ENCODE data around the gene ANKH.

Gene ANKH

DNA sequence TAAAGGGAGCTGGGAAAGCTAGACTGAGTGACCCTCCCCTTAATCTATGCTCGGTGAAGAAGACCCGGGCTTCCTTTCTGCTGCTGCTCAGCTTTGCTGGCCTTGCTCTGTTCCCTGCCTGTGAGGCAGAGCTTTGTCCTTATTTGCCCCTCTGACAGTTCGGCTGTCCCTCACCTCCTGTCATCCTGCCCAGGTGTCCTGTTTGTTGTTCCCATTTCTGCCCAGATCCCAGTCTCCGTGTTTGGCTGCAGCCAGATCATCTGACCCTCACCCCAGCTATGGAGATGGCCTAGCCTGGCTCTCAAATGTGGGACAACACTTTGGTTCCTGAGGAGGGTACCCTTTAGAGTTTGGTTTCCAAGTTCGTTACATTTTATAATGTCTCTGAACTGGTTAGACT lies 186.8 kb downstream of the ANKH start:
- DNase-seq (ENCODE audit: low read depth), result no peak

DNA sequence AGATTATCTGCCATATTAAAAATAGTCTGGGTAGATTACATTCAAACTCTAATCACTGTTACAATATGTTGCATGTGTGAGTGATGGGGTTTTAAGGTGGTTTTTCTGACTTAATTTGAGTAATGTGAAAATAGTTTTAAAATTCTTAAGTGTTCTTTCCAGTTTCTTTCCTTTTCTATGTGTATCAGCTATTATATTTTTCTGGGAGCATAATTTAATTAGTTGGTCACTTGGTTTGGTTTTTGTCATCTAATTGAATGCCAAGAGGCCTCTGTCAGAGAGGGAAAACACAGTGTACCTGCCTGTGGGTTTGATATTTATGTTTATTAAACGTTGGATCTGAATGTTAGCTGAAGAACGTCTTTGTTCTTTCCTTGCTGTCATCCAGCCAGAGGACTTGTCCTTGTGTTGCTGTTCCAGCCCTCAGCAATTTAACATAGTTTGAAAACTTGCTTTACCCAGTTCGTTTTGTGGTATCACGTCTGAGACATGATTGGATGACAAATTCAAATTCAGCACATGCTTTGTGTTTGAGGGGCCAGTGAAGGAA lies 187.6 kb downstream of the ANKH start:
- no peak for DNase-seq (ENCODE audit: low read depth)

DNA sequence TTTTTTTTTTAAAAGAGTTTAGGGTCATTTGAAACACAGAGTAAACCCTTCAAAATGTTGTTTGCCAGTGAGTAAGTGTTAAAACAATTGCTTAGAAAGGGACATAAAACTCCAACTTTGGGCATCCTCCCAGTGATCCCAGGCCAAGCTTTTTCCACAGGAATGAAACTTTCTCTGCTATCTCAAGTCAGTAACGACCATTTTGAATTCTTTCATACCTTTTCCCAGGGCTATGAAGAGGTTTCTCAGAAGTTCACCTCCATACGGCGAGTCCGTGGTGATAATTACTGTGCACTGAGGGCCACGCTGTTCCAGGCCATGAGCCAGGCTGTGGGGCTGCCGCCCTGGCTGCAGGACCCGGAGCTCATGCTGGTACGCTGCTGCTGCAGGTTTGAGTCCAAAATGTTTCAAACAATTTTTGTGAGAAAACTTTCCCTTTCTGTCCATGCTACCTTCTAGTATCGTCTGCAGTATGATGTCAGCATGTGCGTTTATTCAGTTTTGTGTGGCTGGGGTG lies 190.3 kb downstream of the ANKH start:
- no peak for DNase-seq (ENCODE audit: low read depth)

DNA sequence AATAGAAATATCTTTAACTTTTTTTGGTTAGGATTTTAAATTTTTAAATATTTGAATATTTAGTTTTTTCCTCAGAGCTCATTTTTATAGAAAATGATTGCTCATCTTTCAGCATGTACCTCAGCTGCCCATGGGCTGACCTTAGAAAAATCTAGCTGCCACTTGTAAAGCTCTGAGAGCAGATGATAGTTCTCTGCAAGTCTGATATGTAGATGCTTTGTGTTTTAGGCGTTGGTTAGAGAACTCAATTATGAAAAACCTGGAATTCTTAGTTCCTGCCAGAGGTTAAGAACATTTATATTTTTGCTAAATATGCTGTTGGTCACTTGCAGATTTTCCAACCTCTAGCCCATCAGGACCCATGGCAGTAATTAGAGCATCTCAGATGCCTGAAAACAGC lies 192.0 kb downstream of the ANKH start:
- no peak for DNase-seq (ENCODE audit: low read depth)

DNA sequence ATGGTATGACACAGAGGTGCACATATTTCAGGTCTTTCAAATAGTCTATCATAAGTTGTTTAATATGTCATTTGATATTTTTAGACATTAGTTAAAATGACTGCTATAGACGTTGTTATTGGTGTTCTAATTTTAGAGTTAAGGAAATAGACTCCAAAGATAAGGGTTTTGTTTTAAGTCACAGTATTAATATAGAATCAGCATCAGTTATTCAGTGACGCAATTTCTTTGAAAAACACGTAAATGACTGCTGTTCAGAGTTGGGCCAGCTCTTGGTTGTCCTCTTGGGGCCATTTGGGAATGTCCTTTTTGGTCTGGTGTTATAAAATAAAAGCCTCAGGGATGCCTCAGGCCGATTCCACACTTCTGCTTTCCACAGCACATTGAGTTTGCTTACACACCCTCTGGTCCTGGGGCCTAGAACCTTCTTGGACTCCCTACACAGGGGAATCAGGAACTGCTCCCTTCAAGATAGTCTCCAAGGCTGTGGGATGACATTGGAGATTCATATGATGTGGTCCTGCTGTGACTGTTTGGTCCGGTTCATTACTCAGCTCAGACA lies 192.7 kb downstream of the ANKH start:
- DNase-seq (ENCODE audit: low read depth), result no peak

DNA sequence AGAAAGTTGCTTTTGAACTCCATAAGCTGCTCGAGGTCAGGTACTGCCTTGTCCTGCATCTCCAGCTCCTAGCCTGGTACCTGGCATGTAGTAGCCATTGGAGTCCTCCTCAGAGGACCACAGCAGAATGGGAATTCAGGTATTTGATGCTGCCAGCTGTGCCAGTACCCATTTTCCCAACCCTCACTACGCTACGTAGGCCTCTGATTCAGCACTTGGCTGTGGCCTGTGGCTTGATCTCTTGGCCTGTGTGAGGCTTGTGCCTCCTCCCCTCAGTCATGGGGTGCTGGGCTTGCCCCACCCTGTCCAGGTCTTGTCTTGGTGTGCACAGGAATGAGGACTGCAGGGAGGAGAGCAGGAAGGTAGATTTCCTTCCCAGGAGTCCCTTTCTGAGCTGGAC lies 195.3 kb downstream of the ANKH start:
- no peak for DNase-seq (ENCODE audit: low read depth)

DNA sequence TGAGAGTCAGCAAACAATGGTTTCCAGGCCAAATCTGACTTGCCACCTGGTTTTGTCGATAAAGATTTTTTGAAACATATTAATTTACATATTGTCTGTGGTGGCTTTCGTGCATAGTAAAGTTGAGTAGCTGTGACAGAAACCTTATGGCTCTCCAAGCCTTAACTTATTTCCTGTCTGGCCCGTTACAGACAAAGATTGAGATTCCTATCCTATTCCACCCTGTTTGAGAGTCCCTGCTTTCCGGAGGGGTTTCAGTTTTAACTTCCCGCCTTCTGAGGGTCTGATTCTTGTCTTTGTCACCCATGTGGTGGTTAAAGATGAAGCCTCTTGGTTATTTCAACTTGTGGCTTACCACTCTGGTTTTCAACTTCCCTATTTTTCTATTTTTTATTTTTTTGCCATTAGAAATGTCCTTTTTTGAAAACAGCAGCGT lies 195.7 kb downstream of the ANKH start:
- no peak for DNase-seq (ENCODE audit: low read depth)

DNA sequence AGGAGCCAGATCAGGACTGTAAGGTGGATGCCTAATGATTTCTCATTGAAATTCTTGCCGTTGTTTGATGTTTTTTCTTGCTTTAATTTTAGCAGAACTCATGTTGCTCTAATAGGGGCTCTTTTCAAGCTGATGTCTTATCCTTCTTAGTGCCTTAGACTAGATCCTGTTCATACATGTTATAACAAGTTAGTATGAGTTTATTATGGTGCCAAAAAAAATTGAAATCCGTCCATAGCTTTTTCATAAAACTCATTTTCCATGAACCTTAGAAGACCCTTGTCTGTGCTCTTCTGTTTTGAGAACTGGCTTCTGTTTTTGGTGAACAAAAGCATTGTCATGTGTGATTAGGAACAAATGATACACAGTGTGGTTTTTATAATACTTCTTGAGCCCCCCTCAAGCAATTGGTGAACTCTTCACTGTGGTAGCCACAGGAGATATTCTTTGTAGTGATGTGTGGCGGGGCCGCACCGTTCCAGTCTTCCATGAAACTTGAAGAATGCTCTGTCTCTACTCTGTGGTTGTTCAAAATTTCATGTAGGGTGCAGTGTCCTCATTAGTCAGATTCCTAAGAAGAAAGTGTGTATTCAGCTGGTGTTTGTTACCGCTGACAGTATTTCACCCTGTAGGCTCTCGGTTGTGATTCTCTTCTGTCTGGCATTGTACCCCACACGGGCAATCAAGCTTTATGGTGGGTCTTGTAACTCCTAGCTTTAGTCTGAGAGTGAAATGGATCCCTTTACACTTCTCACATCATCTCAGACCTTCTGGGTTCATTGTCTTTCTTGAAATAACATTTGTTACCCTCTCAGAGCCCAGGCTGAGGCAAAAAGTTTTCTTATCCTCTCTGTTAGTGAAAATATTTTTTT lies 196.4 kb downstream of the ANKH start:
- DNase-seq (ENCODE audit: low read depth), result no peak

DNA sequence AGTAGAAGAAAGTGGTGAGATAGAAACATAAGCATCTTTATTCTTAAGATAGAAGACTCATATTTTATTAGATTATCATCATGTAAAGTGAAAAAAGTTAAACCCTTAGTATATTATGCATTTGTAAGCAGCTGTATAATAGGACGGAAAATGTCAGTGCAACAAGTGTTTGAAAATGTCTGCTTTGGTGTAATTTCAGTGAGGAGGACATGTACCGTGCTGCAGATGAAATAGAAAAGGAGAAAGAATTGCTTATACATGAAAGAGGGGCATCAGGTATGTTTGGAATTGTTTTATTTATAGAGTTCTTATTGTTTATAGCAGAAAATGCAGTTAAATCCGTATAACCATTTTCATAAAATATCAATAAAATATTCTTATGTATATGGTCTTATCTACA lies 198.1 kb downstream of the ANKH start:
- no peak for DNase-seq (ENCODE audit: low read depth)

DNA sequence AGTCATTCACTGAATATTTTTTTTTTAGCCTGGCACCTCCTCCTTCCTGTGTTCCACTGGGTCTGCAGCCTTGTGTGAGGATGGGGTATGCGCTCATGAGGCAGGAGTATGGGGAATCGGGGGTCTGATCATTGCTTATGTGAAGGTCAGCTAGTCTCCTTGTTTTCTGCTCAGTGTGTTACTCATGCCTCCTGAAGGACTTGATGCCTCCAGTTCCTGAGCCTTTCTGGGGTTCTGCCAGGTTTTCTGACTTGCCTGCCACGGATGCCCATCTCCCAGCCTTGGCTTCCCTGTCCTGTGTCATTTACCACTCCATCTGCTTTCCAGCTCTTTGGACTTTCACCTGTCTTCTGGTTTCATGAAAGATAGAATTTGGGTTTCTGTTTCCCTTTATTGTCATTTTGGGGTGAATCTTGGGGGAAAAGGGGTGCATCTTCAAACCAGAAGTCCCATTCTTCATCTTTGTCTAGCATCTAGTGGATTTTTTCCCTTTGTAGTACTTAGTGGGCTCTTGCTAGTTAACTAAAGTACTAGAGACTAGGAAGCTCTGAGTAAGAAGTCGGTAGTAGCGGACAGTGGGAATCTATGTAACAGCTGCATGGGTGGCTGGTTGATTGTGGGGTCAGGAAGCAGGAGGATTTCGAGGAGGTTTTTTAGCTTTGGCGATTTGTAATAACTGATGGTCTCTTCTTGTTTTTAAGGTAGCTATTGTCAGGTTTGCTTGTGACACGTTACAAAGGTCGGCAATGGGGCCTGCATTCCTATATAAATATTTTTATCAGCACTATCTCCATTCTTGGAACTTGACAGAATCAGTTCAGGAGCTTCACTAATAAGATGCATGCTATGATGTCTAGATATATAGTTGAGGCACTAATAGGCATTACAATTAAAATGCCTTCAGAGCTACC lies 198.8 kb downstream of the ANKH start:
- no peak for DNase-seq (ENCODE audit: low read depth)

DNA sequence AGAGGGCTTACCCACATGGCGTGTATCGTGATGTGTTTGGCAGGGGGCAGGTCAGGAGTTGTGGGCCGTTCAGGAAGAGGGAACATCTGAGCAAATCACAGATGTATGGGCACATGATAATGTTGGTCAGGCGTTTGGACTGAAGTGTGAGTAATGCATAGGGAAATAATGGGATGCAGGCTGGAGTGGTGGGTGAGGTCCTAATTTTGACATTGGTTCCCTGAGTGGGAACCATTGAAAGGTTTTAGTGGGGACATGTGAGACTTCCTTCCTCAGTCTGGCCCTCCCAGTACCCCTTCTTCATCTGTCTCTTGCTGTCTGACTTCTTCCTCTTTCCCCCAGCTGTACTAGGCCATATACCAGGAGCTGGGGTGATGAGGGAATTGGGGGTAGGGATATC lies 199.5 kb downstream of the ANKH start:
- no peak for DNase-seq (ENCODE audit: low read depth)

DNA sequence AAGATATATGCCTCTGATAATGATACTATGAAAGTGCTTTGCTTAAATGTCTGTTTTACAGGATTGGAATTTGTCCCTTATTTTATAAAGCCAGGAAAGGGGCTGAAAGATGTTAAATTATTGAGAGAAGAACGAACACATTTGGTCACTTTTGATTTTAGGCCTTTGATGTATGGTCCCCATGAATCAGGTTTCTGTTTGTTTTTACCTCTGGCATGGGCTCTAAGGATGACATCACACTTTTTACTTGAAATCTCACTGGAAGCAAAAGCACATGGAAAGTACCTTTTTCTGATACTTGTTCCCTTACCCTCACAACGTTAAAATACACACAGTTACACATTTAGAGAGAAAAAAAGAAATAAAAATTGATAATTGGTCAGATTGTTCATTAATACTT lies 200.2 kb downstream of the ANKH start:
- no peak for DNase-seq (ENCODE audit: low read depth)

DNA sequence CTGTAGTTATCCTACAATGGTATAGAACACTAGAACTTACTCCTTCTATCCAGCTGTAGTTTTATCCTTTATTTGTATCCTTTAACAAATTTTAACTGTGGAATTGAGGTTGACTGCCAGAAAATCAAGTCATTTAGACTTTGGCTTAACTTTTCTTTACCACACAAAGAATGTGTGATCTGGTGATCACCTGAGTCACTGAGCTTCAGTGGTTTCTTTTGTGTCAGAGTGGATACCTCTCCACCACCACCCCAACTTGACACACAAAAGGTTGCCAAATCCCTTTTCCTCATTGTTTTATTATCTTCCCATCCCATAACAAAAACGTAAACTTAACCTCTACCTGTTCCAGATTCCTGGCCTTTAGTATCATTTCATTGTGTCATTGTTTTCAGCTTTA lies 201.6 kb downstream of the ANKH start:
- no peak for DNase-seq (ENCODE audit: low read depth)

DNA sequence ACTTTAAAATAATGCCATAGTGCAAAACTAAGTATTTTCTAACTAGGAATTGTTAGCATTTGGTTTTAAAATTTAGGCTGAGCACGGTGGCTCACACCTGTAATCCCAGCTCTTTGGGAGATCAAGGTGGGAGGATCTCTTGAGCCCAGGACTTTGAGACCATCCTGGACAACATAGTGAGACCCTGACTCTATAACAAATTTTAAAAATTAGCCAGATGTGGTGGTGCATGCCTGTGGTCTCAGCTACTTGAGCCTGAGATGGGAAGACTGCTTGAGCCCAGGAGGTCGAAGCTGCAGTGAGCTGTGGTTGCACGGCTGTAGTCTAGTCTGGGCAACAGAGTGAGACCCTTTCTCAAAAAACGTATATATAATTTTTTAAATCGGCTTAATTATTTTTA lies 202.2 kb downstream of the ANKH start:
- no peak for DNase-seq (ENCODE audit: low read depth)

DNA sequence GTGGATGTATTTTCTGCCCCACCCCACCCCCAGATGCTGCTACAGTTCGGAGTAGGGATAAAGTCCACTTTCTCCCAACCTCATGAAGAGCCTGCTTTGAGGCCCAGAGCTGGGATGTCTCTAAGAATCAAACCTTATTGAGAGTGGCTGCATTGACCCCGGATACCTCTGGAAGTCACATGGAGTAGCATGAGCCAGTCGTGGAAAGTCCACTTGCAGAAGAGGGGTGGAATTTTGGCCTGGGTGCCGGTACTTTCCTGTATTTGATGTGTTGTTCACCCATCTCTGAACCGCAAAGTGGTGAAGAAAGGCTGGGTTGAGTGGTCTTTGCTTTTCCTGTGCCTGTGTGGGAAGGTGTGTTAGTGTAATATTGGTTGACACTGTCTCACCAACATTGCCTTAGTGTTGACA lies 203.4 kb downstream of the ANKH start:
- no peak for DNase-seq (ENCODE audit: low read depth)

DNA sequence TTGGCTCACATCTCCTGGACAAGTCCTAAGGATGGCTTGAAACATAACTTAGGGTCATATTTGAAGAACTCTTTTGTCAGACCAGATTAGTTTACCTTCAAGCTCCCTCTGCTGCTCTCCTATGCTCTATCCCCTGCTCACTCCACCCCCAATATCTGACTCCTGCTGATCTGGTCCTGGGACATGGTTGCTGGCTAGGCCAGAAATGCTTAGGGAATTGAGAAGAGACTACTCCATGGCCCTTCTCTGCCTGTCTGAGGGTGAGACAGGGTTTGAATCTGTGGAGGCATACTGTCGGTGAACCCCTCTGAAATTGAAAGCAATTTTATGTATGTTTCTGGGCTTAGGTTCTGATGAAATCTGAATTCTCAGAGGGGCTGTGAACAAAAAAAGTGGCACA lies 203.8 kb downstream of the ANKH start:
- no peak for DNase-seq (ENCODE audit: low read depth)

DNA sequence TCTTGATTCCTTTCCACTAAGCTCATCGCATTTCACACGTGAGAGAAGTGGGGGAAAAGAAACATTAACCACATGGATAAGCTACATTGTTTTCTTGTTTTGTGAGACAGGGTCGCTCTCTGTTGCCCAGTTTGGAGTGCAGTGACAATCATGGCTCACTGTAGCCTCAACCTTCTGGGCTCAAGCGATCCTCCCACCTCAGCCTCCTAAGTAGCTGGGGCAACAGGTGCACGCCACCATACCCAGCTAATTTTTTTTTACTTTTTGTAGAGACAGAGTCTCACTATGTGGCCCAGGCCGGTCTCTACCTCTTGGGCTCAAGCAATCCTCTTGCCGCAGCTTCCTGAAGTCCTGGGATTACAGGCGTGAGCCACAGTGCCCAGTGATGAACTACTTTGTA lies 204.3 kb downstream of the ANKH start:
- DNase-seq (ENCODE audit: low read depth), result no peak

DNA sequence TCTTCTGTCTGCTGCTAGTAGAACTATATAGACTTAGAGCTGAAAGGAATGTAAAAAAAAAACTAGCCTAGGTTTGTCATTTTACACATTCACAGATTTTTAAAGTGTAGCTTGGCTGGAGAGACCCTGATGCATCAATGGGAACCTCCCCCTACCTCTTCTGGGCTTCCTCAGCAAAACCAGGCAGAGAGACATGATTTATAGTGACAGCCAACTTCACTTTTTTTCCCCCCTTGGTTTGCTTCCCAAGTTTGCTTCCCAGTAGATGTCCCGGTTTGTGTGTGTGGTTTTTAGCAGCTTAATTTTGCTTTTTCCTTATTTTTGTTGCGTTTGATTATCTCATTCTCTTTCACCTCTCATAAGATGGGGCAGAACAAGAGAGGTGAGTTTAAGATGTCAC lies 205.2 kb downstream of the ANKH start:
- no peak for DNase-seq (ENCODE audit: low read depth)

DNA sequence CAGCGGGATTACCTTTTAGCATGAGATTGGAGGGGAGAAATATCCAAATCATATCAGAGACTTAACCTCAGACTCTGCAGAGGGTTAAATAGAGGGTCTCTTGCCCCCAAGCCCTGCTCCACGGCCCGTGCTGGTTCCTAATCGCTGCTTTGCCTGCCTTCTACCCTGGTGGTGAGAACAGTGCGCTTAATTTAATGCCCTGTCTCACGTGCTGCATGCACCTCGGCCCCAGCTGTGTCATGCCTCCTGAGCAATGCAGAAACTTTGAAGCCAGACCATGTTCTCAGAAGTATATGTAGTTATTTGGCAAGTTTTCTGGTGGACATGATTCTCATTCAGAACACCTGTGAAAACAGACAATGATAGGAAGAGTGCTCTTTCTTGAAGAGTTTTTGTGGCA lies 205.6 kb downstream of the ANKH start:
- DNase-seq (ENCODE audit: low read depth), result peak; percentile 40

DNA sequence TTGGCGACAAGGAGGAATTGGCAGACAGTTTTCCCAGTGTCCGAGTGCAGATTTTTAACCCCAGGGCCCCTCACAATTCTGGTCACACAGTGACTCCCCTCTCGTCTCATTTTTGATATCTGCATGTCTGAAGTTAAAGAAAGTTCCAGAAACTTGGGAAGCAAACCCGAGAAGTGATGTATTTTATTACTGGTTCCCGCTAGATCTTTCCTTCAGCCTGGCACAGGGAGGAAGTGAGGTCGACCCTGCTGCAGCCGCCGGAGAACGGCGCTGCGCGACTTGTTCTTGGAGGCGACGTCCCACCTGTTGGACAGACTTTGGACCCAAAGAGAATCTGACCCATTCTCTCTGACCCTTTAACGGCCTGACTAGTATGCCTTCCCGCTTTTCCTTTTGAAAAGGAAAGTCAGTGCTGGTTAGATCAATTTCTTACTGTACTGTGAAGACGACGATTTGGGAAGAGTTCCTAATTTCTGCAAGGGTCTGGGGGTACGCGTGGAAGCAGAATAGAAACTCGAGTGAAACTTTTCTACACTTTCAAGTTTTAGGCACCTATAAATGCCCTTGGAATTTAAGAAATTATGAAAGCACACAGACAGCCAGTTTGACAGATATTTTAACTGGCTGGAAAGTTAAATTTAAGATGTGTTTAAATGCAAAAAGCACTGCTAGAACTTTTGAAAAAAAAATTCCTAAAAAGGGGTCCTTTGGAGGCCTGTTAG lies 206.3 kb downstream of the ANKH start:
- DNase-seq (ENCODE audit: low read depth), result no peak

DNA sequence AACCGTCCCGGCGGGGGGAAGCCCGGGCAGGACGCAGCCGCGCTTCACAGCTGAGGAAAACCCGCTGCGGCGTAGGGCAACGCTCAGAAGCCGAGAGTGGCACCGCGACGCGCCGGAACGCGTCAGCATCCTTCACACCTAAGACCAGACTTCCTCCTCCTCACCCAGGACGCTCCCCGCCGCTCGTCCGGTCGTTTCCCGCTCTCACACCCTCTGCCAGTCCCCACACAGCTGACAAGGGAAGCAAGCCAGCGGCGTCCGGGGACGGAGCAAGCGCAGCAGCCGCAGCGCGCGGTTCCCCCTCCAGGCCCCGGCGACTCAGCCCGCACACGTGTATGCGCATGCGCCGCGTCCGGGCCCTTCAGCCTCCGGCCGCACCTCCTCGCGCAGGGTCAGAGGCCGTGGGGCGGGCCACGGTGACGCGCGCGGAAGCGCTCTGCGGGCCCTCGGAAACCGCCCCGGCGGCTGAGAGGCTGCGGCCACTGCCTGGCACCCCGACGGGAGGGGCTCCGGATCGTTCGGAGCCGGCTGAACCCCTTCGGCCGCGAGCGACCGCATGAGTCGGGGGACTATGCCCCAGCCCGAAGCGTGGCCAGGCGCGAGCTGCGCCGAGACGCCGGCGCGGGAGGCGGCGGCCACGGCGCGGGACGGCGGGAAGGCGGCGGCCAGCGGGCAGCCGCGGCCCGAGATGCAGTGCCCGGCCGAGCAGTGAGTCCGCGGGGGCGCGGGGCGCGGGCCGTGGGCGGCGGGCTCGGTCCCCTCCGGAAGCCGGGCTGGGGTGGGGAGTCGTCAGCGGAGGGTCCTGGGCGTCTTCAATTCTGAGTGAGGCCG lies 207.1 kb downstream of the ANKH start, which contains the start of gene OTULIN:
TSS of gene OTULIN (plus strand) at position 449 of the 831 bp plus-strand sequence. CDS start at position 557, 108 bp downstream.
- DNase-seq (ENCODE audit: low read depth), result peak; percentile 60
